Measurements from ENCODE around the gene KSR1.

The KSR1 gene

GRCh38 chr17:27539152-27539551, 82.9 kb downstream of the KSR1 start:
- no peak for DNase-seq

GRCh38 chr17:27539794-27540317, 83.6 kb downstream of the KSR1 start:
- DNase-seq, result no peak

DNA sequence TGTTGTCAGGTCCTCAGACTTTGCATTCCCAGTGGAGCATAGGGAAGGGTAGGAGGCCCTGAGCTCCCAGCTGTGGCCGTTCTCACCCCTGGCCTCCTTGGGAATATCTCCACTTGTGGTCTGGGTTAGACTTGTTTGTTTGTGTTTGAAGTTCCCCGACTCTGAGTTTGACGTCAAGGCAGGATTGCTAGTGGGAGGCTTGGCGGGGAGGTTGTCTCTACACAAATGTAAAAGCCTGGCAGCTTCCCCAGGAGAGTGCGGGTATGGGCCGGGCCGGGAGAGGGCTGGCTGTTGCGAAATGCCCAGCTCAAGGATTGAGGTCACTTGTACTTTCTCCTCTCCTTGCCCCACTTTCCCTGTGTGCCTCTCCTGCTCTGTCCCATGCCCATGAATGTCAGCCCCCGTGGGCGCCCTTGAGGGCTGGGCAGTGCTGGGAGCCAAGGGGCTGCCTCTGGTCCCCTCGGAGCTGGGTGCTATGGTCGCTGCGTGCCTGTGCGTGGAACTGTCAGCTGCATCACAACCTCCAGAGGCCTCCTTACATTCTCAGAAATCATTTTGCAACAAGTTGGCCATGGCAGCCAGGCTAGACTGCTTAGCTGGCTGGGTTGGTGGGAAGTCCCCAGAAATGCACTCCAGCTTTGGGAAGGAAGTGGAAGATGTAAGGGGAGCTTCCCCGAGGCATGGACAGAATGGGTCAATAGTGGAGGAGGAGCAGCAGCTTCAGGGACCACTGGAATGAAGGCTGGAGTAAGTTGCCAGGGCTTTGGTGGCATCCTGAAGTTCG, 84.3 kb downstream of the KSR1 start:
- DNase-seq, result peak; percentile 75

GRCh38 chr17:27541301-27542023, 85.2 kb downstream of the KSR1 start:
- no peak for DNase-seq

- DNase-seq, result no peak
These were observed 86.7 kb downstream of the KSR1 start for GRCh38 chr17:27542841-27543463.

DNA sequence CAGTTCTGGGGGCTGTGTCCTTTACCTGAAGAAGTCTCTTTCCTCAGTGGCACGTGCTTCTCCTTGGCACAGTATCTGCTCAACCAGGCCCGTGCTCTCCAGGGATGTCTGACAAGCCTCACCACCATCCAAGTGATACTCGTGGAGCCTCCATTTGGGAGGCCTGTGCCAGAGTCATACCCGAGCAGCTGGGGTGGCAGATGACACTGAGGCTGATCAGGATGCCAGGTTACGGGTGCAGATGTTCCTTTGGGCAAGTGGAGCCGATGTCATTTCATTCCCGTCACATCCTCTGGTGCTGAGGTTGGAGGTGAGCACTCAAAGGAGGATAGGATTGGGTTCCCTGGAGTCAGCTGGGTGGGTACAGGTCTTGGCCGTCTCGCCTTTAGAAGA, 87.2 kb downstream of the KSR1 start:
- no peak for DNase-seq

DNA sequence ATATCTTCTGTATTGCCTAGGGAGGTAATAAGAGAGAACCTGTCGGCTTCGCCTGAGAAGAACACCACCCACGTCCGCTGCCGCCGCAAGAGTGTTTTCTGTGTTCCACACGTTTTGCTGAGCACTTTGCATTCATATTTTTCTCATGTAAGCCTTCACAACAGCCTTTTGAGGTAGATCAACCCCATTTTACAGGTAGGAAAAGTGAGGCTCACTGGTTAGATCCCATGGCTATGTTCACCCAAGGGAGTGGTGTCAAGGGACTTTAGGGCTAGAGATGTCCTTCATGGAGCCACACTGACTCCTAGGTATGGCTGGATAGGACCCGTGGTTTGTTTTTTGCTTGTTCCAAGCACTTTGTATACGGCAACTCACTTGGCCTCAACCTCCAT, 87.7 kb downstream of the KSR1 start:
- no peak for DNase-seq

DNA sequence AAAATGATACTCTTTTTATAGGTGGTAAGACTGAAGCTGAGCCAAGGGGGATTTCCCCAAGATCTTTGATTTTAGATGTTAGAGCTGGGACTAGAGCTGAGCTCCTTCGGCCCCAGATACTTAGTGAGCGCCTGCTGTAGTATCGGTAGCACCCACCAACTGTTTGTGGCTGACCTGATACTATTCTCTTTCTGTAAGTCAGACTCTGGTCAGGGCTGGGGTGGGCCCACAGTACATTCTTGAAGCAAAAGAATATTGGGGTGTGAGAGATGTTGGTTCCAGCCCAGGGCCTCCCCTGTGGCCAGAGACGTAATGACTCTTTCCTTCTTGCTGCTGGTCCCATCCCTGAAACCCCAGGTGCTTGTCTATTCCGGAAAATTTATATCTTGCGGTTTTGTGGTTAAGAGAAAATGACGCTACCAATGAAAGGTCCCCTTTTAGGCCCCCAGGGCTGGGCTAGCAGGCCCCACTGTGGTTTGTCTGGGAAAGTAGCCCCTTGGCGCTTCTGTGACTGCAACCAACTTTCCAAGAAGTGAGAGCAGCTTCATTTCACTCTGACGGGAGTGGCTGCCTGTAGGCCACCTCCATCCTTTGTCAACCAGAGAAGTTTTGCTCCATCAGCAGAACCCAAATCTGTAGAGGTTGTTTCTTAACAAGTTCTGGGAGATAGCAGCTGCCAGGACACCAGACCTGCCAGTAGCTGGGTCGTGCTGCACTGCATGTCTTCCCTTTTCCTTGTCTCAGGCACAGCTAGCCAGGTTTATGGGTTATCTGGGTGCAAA, 88.3 kb downstream of the KSR1 start:
- no peak for DNase-seq

DNA sequence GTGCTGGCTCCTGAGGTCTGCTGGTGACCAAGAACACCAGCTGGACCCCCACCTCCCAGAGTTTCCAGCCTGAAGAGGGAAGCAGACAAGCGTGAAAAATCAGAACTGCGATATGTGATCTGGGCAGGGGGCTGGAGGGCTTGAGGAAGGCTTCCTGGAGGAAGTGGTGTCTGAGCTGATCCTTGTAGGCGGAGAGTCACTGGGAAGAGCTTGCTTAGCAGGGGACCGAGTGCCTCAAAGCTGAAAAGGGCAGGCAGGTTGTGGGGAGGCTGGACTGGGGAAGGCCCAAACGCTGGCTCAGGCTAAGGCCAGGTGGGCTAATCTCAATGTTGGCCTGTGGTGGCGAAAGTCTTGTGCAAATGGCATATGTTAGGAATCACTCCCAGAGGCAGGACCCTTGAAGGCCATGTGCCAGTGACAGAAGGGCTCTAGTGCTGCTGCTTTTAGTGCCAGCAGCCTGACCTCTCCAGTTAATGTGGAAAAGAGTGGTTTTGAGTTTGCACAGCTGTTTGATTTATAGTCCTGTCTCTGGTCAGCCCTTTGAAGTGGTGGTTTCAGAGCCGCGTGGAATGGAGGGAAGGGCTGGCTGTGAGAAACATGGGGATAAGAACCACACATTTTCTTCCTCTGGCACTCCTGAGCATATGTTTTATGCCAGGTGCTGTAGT, 89.4 kb downstream of the KSR1 start:
- DNase-seq, result no peak

DNA sequence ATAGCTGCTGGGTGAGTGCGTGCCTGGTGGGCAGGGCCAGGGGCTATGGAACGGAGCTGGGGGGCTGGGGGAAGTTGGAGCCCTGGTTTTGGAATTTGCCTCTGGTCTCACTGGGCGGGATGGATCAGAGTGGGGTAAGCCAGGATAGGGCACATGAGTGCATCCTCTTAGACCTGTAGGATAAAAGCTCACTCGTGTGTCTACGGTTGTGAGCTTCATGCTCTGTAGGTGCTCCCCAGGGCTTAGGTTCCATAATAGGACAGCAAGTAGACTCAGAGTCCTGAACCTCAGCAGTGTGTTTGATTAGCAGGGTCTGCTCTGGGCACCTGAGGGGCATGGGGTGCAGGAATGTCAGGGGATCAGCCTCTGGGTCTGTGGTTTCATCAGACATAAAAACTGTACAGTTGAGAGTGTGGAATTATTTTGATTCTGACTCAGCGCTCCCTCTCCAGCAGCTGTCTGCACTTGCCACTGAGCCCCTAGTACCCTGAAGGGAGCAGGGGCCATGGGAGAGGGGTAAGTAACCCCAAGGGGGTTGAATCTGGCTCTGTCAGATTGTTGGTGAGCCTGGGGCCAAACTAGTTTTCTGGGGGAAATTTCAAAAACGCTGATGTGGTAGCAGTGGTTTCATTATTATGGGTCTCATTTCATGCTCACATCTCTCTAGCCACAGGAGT, 90.5 kb downstream of the KSR1 start:
- DNase-seq, result no peak

DNA sequence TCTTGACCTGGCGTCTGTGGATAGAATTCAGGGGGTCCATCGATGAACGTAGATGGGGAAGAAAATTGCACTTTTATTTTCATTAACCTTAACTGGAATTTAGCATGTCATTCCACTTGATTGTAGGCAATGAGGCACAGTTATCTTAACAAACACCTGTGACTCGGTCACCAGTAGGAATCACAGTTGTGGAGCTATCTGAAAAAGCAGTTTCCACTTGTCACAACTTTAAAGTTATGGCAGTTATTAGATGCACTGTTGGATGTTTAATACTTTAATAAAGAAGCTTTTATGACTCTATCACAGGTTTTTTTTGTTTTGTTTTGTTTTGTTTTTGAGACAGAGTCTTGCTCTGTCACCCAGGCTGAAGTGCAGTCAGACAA, 91.0 kb downstream of the KSR1 start:
- DNase-seq, result no peak

DNA sequence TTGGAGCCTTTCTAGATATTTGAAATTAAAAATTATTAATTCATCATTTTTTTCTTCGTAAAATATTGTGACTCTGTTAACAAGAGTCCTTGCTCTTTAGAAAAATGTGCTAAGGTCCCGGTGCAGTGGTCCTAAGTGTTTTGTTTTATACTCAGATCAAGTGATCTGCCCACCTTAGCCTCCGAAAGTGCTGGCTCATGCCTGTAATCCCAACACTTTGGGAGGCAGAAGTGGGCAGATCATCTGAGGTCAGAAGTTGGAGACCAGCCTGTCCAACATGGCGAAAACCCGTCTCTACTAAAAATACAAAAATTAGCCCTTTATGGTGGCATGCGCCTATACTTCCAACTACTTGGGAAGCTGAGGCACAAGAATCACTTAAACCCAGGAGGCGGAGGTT, 92.1 kb downstream of the KSR1 start:
- DNase-seq, result no peak

DNA sequence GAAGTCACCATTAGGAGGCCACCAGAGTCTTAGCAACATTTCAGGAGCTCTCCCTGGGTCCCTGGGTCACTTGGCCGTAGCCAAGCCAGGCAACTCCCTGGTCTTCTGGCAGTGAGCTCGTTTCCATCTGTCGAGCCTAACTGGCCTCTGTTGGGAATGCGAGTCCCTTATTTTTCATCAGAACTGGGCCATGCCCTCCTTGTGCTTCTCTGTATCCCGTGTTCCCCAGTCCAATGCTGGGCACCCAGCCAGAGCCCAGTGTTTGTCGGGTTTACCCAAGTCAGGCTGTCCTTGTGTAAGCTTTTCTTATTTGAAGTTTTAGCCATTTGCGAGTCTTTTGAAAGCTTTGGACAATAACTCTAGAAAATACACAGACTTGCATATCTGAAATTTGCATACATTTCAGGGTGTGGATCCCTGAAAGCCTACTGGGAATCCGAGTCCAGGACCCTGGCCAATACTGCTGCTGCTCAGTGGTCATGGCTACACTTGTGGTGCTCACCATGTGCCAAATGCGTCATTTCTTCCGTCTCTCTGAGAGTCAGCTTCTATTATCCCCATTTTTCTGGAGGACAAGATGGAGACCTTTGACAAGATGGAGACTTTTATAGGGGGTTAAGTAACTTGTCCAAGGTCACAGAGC, 93.1 kb downstream of the KSR1 start:
- DNase-seq, result peak; percentile 81

DNA sequence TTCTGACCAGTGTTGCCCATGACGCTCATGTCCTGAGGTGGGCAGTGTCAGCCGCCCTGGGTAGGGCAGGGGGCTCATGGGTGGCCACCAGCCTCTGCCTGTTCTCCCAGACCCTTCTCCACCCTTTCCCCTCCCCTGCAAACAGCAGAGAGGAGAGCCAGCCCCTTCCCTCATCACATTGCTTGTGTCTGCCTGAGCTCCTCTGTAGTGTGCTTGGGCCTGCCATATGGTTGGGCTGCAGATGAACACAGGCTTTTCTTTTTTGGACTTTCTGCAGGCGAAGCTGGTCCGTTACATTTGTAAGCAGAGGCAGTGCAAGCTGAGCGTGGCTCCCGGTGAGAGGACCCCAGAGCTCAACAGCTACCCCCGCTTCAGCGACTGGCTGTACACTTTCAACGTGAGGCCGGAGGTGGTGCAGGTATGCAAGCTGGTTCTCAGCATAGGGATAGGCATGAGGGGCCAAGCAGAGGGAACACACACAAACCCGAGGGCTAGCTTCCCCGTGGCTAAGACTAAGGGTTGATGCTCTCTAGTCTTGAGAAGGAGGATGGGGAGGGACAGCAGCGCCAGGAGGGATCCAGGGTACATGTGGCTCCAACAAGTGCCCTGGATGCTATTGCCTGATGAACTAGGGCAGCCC, 94.2 kb downstream of the KSR1 start:
- DNase-seq, result no peak

- no peak for DNase-seq
These were observed 94.8 kb downstream of the KSR1 start for GRCh38 chr17:27550974-27551505.

DNA sequence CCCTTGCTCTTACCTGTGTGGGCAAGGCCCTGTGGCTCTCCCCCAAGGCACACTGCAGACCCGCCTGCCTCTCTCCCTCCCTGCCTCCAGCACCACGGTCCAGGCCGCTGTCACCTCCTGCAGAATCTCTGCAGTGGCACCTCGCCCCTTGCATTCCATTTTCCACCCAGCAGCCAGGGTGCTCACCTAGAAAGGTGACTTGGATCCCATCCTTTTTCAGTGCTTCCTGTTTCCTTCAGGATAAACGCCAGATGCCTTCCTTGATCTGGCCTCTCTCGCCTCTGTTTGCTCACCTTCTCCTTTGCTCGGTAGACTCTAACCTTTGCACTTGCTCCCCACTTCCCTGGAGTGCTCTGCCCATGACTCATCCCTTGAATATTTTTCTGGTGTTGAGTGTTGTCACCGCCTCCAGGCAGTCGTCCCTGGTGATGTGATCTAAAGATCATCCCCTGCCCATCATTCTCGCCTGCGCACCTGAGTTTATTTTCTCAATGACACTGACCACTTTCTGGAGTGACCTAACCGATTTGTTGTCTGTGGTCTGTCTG, 95.5 kb downstream of the KSR1 start:
- DNase-seq, result no peak

DNA sequence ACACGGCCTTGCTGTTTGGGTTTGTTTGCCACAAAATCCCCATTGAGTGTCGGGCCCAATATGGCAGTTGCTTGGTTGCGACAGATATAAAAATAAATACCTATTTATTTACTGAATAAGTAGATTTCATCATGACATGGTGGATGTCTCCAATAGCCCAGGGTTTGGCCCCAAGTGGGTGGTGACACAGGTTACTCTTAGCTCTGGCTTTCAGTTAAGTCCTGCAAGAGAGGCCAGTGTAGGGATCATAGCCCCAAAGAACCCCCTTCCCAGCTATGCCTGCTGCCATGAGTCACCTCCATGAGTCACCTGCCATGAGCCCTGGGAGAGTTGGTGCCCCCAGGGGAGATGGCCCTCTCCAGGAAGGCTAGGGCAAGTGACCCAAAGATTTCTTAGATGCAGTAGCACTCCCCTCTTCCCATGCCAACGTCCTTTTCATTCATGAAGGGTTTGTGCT, 96.1 kb downstream of the KSR1 start:
- no peak for DNase-seq

- no peak for DNase-seq
These were observed 96.8 kb downstream of the KSR1 start for GRCh38 chr17:27553019-27553511.

DNA sequence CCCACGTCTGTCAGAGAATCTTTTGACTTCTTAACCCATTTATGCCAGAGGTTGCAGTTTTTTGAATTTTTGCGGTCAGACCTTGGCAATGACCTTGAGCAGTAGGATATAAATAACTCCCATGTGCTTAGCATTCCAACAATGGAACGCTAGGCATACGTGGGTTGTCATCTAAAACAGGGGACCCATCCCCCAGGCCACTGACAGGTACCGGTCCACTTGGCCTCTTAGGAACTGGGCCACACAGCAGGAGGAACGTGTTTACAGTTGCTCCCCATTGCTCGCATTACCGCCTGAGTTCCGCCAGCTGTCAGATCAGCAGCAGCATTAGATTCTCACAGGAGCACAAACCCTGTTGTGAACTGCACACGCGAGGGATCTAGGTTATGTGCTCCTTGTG, 97.9 kb downstream of the KSR1 start:
- DNase-seq, result no peak

DNA sequence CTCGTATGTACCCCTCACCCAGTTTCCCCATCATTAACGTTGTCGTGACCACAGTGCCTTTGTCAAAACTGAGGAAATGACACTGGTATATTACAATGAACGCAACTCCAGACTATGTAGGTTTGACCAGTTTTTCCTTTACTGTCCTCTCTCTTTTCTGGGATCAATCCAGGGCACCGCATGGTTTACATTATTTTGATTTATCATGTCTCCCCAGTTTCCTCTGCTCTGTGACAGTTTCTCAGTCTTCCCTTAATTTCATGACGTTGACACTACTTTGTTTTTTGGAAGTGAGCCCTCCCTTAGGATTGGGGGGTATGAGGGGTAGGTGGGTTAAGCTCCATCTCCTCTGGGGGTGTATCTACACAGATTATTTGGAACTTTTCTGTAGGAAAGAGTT, 98.7 kb downstream of the KSR1 start:
- DNase-seq, result no peak
